ENCODE data around the gene SHB. TPM values are rescaled to one million over a fixed set of nuclear protein-coding genes. Genes with fewer than 3 reads are reported as not detected.
A peak's percentile ranks its signal among the peaks of the same experiment; 100 is the strongest.
"Not testable (repeated sequence)": the region's sequence is repeated elsewhere in the genome, so short reads cannot be mapped to it uniquely, and the experiment has no call there.

SHB gene
- total RNA-seq, 4 donors from 2014 or later = 27.6 to 42.6 (median 34.5) TPM

DNA sequence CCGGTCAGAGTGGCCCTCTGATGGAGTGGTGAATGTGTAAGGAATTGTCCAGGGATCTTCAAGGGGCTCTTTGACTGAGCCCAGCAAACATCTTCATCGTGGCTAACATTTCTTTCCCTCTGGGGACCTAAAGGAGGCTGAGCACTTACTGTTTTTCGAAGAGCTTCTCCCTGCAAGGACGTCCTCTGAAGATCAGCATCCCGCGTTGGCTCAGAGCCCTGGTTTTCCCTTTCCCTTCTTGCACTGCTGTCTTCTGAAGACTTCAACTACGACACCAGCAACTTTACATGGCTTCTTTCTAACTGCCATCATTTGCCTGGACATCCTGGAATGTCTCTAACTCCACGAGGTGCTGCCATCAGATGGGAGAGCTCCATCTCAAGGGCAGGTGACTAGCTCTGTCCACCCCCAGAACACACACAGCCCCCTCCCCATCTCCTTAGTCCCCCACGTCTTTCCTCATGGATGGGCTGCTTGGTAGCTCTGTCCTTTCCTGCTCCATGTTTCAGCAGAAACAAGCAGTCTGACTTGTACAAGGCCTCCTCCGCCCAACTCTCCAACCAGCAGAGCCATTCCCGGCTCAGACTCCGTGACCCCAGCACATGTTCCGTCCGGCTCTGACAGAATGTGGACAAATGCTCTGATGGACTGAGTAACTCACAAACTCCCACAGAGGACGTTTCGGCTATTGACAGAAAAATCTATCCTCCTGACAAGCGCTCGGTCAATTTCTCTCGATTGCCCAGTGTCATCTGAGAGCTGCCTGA lies 17.1 kb downstream of the SHB start:
- intact Hi-C loops (cut with DNase I; ENCODE audit: low total_unique reads) = no loop called here
- 86 to 88% methylated on average over 19 of the region's 19 CpGs for WGBS, 2 donors
- TF ChIP-seq POLR2A (IDR thresholded peaks at IDR 0.05) (no peak), CTCF (IDR thresholded peaks at IDR 0.05) (no peak)

DNA sequence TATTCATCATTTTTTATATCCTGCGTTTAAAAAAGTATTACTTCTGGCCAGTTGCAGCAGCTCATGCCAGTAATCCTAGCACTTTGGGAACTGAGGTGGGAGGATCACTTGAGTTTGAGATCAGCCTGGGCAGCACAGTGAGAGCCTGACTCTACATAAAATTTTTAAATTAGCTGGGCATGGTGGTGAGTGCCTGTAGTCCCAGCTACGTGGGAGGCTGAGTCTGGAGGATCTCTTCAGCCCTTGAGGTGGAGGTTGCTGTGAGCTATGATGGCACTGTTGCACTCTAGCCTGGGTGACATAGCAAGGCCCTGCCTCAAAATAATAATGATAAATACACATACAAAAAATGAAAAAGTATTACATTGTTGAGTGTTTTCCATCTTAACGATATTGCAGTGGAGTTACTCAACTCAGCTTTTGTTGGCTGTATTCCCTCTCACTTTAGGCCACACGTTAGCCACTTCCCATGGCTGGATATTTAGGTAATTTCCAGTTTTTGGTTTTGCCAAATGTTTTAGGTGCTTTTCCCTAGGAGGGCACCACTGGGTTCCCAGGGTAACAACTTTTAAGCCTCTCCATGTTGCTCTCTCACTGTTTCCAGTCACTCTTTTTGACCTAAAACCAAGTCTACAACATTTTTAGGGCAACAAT lies 20.6 kb downstream of the SHB start:
- TF ChIP-seq POLR2A (IDR thresholded peaks at IDR 0.05) (no peak), CTCF (IDR thresholded peaks at IDR 0.05) (no peak)
- intact Hi-C loops (cut with DNase I; ENCODE audit: low total_unique reads) = no loop called here
- WGBS, 2 donors = 41 to 56% methylated on average over 4 of the region's 4 CpGs
- no peak for DNase-seq (ENCODE audit: low spot score in 2 of 2)
- no peak overlapping the region for H3K4me3 ChIP-seq (ENCODE audit: low read depth, poor library complexity, severe bottlenecking)

More for the DNA sequence above, 17.1 kb downstream of the SHB start:
- DNase-seq (ENCODE audit: low spot score in 2 of 2) = no peak
- H3K4me3 ChIP-seq (ENCODE audit: low read depth, poor library complexity, severe bottlenecking) = no peak overlapping the region

DNA sequence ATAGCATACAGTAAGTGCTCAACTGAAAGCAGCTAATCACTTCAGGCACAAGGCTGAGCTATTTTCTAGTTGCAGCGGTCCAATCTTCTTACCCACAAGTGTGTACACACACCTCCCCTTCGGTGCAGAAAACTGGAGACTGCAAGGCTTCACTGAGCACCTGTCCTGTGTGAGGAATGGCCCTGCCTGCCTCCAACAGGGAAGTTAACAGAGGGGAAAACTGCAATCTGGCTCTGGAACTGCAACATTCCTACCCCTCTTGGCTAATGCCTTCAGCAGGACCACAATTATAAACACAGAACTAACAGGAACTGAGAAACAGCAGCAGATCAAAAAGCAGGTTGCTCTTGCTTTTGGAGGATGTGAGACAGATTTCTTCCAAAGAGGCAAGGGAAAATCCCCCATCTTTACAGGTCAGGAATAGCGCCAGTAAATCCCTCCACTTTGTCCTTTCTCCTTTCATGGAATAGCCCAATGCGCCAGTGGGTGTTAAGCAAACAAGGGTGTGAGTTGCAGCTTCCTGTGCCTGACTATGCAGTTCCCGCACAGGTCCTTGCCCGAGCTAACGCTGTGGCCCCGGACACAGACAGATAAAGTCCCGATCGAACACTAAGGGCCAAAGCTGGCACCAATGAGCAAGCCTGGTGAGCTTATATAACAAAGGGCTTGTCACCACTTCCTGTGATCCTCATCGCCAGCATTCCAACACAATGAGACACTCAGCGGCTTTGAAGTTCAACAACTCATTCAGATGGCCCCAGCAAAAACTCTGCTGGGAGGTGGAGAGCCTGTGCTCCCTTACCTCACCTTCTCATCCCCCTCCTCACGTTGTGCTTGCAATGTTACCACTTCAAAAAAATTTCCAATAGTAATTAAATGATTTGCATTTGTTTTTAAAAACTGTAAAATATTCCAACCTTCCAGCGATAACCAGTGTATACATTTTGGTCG lies 21.5 kb downstream of the SHB start:
- H3K4me3 ChIP-seq (ENCODE audit: low read depth, poor library complexity, severe bottlenecking) = no peak overlapping the region
- intact Hi-C loops (cut with DNase I; ENCODE audit: low total_unique reads) = no loop called here
- no peak for DNase-seq (ENCODE audit: low spot score in 2 of 2)
- WGBS, 2 donors = 33 to 41% methylated on average over 15 of the region's 15 CpGs
- TF ChIP-seq POLR2A (IDR thresholded peaks at IDR 0.05) (no peak), CTCF (IDR thresholded peaks at IDR 0.05) (peak in 1 of 3 donors; percentile 13)

- intact Hi-C loops (cut with DNase I; ENCODE audit: low total_unique reads) = no loop called here
- TF ChIP-seq CTCF (IDR thresholded peaks at IDR 0.05) = no peak
- no peak for TF ChIP-seq POLR2A (IDR thresholded peaks at IDR 0.05)
- no peak for DNase-seq (ENCODE audit: low spot score in 2 of 2)
- H3K4me3 ChIP-seq (ENCODE audit: low read depth, poor library complexity, severe bottlenecking) = no peak overlapping the region
- WGBS, 2 donors = 71 to 83% methylated on average over 8 of the region's 8 CpGs
Observed at GRCh38 chr9:38046661-38047300, 22.2 kb downstream of the SHB start.

GRCh38 chr9:38045939-38046338 lies 23.1 kb downstream of the SHB start:
- H3K4me3 ChIP-seq (ENCODE audit: low read depth, poor library complexity, severe bottlenecking); DNase-seq (ENCODE audit: low spot score in 2 of 2); intact Hi-C loops (cut with DNase I; ENCODE audit: low total_unique reads): not testable (repeated sequence)
- 78 to 90% methylated on average over 10 of the region's 10 CpGs for WGBS, 2 donors

Data from lower leg skin (tissue), 4 donors.